Ovary (tissue), 9 donors: ENCODE measurements around the gene RPL18A. TPM values are rescaled to one million over a fixed set of nuclear protein-coding genes. Genes with fewer than 3 reads are reported as not detected.

Source experiments
- DNase-seq, 5 donors: peaks; one replicate each; pipeline ENCODE4 v3.0.0-alpha.2; 2019 to 2020
- H3K27ac ChIP-seq, 2 donors: fragments of 200-600 bp; one replicate each; pipeline versions ENCODE4 v1.5.1 to v1.8.0; 2019 to 2022
- H3K27me3 ChIP-seq: fragments of 200-600 bp; one replicate; pipeline ENCODE4 v1.8.0; 2022
- H3K36me3 ChIP-seq: fragments of 200-600 bp; sonication (generic); one replicate; pipeline ENCODE4 v1.5.1; 2019
- H3K4me1 ChIP-seq: one replicate; pipeline ENCODE4 v1.8.1; 2013; ENCODE audit warnings: mild to moderate bottlenecking, moderate library complexity; ENCODE audit not compliant: insufficient read depth
- H3K4me3 ChIP-seq: fragments of 200-600 bp; sonication (generic); one replicate; pipeline ENCODE4 v1.5.1; 2017
- H3K9me3 ChIP-seq, 2 donors: fragments of 200-600 bp in 1 of 2; sonication (generic) in 1 of 2; one replicate each; pipeline versions ENCODE4 v1.5.1 to v1.8.1; 2013 to 2019; ENCODE audit warnings: mild to moderate bottlenecking in 1 of 2, moderate library complexity in 1 of 2
- EP300 ChIP-seq: sonication (generic); formaldehyde crosslinking; IDR thresholded peaks from one replicate; pipeline ENCODE4 v1.6.1; 2017; ENCODE audit warnings: antibody characterized with exemption
- POLR2A ChIP-seq: fragments of 450-650 bp; IDR thresholded peaks from one replicate; pipeline ENCODE4 v1.6.1; 2017; ENCODE audit warnings: antibody characterized with exemption, mild to moderate bottlenecking, moderate library complexity
- WGBS, 3 donors: extraction: QIAGEN DNeasy Blood & Tissue Kit in 1 of 3; methylation state at CpG; one replicate each; pipeline versions ENCODE4 v1.1.5 to v1.1.7; 2013 to 2017; 5-methylcytosine and 5-hydroxymethylcytosine counted together
- intact Hi-C, 4 donors: fragments of 100-400 bp; cut with DNase I; formaldehyde crosslinking; loops; one replicate each; pipeline versions ENCODE4 v1.11.0 to v1.15.1; 2022 to 2023
- polyA plus RNA-seq, 2 donors: library from polyadenylated mRNA; stranded (reverse); fragments of 200-250 nt in 1 of 2; fragments of 350-450 nt in 1 of 2; fragmentation: Illumina TruSeq in 1 of 2; extraction: RNeasy Lipid Tissue Mini Kit (QIAGEN cat#74804) in 1 of 2; gene quantifications; one replicate each; pipeline ENCODE4 v1.2.3, GENCODE V29; 2013 to 2014
- total RNA-seq, 7 donors: library from RNA; depleted of rRNA in 2 of 7; stranded (reverse); fragments of >200 nt in 2 of 7; fragmentation: NEBNext Ultra II Directional in 3 of 7; extraction: Animal tissue kit (Norgen Biotek cat#: 25700) in 3 of 7; gene quantifications; one replicate each; pipeline versions ENCODE4 v1.1.0 to v1.2.4, GENCODE V29; 2016 to 2023
- TF ChIP-seq, protein P1 (sequence below), 3 donors: fragments of 450-650 bp in 2 of 3; fragments of 200-600 bp in 1 of 3; IDR thresholded peaks; one replicate each; pipeline versions ENCODE4 v1.5.1 to v1.8.0; 2016 to 2022; ENCODE audit warnings: antibody characterized with exemption in 3 of 3, mild to moderate bottlenecking in 1 of 3
- donor health status: DM: no; HTN: no; CAD: no; lungs with moderate emphysema.
- donor health status: DM: no; HTN: no; CAD: no.
- donor health status: Bipolar disorder and iron deficiency.
- donor health status: DM: yes; HTN: yes; CAD: no.
- donor health status: DM: no; HTN: no; CAD: no.
- donor health status: DM: yes; HTN: yes; CAD: no.

Gene RPL18A
- total and polyA plus RNA-seq, 9 donors, result 636 to 5,071 (median 3,195) TPM

DNA sequence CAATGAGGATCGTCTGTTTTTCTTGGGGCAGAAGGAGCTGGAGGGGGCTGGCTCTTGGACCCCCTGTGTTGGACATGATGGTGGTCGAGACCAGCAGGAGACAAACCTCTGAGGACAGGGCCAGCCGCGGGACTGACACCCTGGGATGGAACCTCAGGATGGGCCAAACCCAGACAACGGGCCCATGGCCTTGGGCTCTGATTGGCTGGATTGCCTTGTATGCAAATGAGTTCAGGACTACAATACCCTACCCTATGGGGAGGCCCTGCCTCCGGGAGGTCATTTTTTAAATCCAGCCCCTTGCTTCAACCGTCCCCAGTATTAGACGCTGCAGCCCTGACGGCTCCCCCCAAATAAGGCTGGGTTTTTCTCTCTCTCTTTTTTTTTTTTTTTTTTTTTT, 34.1 kb downstream of the RPL18A start:
- H3K27ac ChIP-seq, result no peak overlapping the region
- H3K36me3 ChIP-seq, result no peaks in the 10 kb centered on the region
- intact Hi-C loops, result no loop called here
- DNase-seq, result no peak
- H3K4me1 ChIP-seq, result no peaks in the 10 kb centered on the region
- H3K9me3 ChIP-seq, result no peaks in the 10 kb centered on the region
- no peaks in the 10 kb centered on the region for H3K27me3 ChIP-seq
- TF ChIP-seq EP300, result no peak
- TF ChIP-seq POLR2A, result no peak
- TF ChIP-seq, protein P1, sequence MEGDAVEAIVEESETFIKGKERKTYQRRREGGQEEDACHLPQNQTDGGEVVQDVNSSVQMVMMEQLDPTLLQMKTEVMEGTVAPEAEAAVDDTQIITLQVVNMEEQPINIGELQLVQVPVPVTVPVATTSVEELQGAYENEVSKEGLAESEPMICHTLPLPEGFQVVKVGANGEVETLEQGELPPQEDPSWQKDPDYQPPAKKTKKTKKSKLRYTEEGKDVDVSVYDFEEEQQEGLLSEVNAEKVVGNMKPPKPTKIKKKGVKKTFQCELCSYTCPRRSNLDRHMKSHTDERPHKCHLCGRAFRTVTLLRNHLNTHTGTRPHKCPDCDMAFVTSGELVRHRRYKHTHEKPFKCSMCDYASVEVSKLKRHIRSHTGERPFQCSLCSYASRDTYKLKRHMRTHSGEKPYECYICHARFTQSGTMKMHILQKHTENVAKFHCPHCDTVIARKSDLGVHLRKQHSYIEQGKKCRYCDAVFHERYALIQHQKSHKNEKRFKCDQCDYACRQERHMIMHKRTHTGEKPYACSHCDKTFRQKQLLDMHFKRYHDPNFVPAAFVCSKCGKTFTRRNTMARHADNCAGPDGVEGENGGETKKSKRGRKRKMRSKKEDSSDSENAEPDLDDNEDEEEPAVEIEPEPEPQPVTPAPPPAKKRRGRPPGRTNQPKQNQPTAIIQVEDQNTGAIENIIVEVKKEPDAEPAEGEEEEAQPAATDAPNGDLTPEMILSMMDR (IDR thresholded peaks at IDR 0.05), result no peak
- WGBS, 3 donors, result 60 to 73% (median 63%) methylated on average over 9 of the region's 9 CpGs
- no peak overlapping the region for H3K4me3 ChIP-seq

GRCh38 chr19:17902701-17903100, 43.0 kb downstream of the RPL18A start:
- no peak for DNase-seq
- no peaks in the 10 kb centered on the region for H3K9me3 ChIP-seq
- intact Hi-C loops, result no loop called here
- no peak overlapping the region for H3K27ac ChIP-seq
- H3K27me3 ChIP-seq, result no peaks in the 10 kb centered on the region
- TF ChIP-seq EP300, result no peak
- no peak for TF ChIP-seq POLR2A
- TF ChIP-seq, protein P1 (IDR thresholded peaks at IDR 0.05), result no peak
- H3K4me1 ChIP-seq, result no peaks in the 10 kb centered on the region
- 57 to 69% (median 67%) methylated on average over 6 of the region's 6 CpGs for WGBS, 3 donors
- no peak overlapping the region for H3K4me3 ChIP-seq
- H3K36me3 ChIP-seq, result no peaks in the 10 kb centered on the region

GRCh38 chr19:17908244-17908643, 48.5 kb downstream of the RPL18A start:
- intact Hi-C loops, result no loop called here
- TF ChIP-seq EP300, result no peak
- TF ChIP-seq POLR2A, result no peak
- TF ChIP-seq, protein P1 (IDR thresholded peaks at IDR 0.05), result no peak
- no peak overlapping the region for H3K27ac ChIP-seq
- H3K4me1 ChIP-seq, result no peaks in the 10 kb centered on the region
- H3K36me3 ChIP-seq, result no peaks in the 10 kb centered on the region
- no peak for DNase-seq
- H3K9me3 ChIP-seq, result peaks cover 0 to 8% of the 10 kb centered on the region in 2 donors
- H3K4me3 ChIP-seq, result no peak overlapping the region
- no peaks in the 10 kb centered on the region for H3K27me3 ChIP-seq
- WGBS, 3 donors, result 88 to 90% (median 89%) methylated on average over 3 of the region's 3 CpGs

- H3K36me3 ChIP-seq, result no peaks in the 10 kb centered on the region
- H3K27ac ChIP-seq, result no peak overlapping the region
- no peaks in the 10 kb centered on the region for H3K27me3 ChIP-seq
- peaks cover 0 to 8% of the 10 kb centered on the region in 2 donors for H3K9me3 ChIP-seq
- DNase-seq, result no peak
- no peaks in the 10 kb centered on the region for H3K4me1 ChIP-seq
- 47 to 60% (median 54%) methylated on average over 7 of the region's 7 CpGs for WGBS, 3 donors
- no peak overlapping the region for H3K4me3 ChIP-seq
- intact Hi-C loops, result no loop called here
- TF ChIP-seq, protein P1 (IDR thresholded peaks at IDR 0.05), result no peak
- TF ChIP-seq EP300, result no peak
Observed at GRCh38 chr19:17909003-17909732, 49.5 kb downstream of the RPL18A start.
